GDM1 (cell line): ENCODE data around the gene FAM161B.
"Not testable (repeated sequence)": the region's sequence is repeated elsewhere in the genome, so short reads cannot be mapped to it uniquely, and the experiment has no call there.

Experiments used
- DNase-seq: peaks from one replicate; lab custom pipeline; 2025; lab: John Stamatoyannopoulos, UW

The FAM161B gene

DNA sequence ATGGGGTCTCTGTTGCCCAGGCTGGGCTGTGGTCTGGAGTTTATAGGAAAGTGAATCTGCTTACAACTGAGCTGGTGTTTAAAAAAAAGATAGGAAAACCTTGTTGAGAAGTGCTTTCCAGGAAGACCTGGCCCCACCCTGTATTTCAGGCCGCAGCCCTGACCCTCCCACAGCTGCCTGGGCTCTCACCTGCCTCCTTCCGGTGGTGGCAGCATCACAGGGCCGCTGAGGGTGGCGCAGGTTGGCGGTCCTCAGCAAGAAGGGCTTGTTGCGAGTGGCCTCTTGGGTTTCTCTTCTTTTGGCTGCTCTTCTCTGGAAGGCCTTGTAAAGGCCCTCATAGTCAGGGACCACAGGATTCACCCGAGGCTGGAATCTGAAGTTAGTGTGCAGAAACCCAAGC is 7.7 kb downstream of the FAM161B start:
- no peak for DNase-seq

DNA sequence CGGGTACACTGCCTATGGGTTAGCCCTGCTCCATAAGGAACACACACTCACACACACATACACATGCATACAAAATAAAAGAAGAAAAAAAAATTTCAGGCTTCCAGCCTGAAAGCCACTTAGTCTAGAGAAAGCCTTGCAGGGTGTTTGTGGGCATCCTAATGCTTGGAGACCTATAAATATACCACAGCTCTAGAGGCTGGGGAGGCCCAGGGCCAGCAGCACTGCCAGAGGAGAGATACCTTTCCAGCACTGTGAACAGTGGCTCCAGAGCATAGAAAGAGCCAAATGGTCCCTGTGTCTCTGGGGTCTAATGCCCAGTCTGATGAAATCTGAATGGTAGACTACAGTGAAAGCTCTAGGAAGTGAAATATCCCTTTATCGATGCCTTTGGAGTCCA is 12.9 kb downstream of the FAM161B start:
- no peak for DNase-seq

DNA sequence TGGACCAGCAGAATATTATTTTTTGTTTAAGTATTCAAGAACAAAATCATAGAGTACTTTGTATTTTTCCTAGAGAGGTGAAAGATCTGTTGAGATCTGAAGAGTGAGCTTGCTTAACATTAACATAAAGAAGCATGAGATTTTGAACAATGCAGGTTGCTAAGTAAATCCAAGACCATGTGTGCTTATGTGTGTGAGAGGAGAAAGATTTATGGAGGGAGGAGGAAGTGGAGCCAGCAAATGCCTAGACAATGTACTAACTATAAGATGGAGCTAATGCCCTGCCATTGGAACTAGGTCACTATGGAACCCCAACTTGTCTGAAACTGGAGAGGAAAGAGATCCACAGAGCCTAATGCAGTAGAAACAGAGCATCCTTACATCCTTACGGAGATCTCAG is 13.3 kb downstream of the FAM161B start:
- DNase-seq: no peak

DNA sequence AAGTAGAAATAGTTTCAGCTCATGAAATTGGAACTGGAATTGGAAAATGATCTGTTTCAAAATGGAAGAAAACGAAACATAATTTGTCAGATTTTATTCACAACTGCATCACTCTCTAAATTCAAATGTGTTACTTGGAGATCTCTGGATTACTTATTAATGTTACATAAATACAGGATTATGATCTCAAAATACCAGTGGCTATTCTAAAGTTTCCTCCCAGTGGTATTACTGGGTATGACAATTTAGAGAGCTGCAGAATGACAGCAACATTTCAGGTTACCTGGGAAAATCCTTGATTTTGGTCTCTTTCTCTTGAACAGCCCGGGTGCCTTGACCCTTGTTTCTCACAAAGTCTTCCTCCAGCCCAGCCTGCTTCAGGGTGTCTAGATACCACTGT is 14.2 kb downstream of the FAM161B start:
- no peak for DNase-seq

DNA sequence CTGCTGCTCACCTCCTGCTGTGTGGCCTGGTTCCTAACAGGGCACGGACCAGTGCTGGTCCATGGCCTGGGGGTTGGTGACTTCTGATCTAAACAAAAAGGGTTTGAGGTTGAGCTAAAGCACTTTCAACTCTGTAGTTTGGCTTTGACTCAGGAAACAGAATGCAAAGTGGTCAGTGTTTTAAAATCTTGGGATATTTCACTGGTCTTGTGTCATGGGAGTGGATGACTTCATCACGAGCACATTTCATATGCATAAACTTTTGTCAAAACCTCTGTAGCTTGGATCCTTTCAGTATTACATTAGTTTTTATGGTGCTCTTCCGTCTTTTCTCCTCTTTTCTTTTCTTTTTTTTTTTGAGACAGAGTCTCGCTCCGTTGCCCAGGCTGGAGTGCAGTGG is 25.6 kb downstream of the FAM161B start:
- no peak for DNase-seq

DNA sequence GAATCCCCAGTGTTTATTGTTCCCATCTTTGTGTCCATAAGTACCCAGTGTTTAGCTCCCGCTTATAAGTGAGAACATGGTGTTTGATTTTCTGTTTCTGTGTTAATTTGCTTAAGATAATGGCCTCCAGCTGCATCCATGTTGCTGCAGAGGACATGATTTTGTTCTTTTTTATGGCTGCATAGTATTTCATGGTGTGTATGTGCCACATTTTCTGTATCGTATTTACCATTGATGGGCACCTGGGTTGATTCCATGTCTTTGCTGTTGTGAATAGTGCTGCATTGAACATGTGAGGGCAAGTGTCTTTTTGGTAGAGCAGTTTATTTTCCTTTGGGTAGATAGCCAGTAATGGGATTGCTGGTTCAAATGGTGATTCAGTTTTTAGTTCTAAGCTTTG is 30.4 kb downstream of the FAM161B start:
- DNase-seq: not testable (repeated sequence)

DNA sequence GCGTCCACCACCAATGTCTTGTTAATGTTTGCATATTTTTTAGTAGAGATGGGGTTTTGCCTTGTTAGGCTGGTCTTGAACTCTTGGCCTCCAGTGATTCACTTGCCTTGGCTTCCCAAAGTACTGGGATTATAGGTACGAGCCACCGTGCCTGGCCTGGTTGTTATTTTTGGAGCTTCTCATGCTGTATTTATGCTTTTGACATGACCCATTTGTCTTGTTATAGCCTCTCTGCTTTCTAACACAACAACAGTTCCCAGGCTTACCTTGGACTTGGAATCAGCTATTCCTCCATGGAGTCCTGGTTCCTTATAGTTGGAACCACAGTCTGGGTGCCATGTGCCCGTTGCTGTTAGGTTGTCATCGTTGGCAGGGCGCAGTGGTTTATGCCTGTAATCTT is 33.6 kb downstream of the FAM161B start:
- DNase-seq: no peak

DNA sequence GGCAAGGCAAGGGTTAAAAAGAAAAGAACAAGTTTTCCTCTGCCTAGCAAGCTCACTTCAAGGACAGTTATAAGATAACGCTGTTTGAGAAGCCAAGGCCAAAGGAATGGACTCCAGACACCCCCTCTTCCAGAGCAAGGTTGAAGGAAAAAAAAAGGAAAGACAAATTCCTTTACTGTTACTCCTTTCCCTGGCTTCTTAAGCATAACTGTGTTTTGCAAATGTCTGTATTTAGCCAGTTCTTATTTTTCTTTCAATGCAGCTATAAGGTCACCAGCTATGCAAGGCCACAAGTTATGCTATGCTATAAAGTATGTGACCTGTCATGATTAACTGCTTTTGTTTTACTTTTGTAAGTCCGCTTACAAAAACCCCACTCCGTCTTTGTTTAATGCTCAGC is 36.6 kb downstream of the FAM161B start:
- no peak for DNase-seq

DNA sequence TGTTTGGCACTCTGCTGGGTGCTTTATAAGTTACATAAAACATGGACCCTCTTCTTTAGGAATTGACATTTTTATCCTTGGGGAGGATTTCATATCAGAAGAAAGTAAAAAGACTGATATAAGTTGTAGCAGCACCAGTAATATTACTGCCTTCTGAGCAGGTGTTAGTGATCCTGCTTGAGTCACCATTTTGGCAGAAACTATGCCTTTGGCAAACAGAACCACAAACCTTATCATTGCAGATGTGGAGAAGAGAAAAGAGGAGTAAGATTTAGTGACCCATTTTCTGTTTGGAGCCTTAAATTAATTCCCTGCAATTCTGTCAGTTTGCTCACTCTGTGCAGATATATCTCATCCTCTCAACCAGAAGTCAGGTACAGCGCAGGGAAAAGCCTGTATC is 40.2 kb downstream of the FAM161B start:
- DNase-seq: no peak

DNA sequence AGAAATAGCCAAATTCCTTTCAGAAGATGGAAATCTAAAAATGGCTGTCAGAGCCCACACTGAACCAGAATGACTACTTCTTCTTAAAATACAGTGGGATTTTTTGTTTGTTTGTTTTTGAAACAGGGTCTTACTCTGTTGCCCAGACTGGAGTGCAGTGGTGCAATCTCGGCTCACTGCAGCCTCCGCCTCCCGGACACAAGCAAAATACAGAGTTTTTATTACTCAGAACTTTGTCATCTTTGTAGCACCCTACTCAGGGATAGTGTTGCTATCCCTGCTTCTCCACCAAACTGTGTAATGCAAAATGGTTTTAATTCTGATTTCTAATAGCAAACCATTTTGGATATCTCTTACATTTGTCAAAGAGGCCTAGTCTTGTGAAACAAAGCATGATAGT is 46.9 kb downstream of the FAM161B start:
- no peak for DNase-seq

DNA sequence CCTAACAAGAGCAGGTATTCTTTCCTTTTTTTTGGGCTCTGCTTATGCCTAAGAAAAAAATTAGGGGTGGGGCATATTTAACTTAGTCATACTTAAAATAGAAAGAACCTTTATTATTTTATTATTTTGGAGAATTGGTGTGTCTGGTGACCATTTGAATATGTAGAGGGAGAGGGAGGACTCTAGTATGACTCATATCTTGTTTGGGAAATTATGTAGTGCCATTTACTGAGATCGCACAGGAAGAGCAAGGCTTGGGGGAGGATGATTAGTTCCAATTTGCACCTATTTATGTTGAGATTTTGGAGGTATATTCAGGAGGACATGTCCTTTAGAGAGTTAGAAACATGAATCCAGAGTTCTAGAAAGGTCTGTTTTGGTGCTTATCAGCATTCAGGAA is 53.4 kb downstream of the FAM161B start:
- DNase-seq: no peak

DNA sequence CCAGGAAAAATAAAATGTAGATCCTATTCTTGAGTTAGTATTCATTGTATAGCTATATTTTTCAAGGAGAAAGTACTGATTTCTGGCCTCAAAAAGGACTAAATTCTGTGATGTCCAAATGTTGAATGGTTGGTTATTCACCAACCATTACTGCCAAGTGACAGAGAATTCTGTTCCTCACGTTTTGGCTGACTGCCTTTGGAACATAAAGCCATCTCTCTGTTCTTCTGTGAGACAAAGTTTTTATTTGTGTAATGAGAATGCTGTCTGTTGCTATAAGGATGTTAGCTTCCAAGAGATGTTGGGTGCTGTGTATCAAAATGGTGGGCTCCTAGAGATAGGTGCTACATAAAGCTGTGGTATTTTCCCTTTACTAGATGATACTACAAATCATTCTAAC is 54.0 kb downstream of the FAM161B start:
- DNase-seq: no peak

DNA sequence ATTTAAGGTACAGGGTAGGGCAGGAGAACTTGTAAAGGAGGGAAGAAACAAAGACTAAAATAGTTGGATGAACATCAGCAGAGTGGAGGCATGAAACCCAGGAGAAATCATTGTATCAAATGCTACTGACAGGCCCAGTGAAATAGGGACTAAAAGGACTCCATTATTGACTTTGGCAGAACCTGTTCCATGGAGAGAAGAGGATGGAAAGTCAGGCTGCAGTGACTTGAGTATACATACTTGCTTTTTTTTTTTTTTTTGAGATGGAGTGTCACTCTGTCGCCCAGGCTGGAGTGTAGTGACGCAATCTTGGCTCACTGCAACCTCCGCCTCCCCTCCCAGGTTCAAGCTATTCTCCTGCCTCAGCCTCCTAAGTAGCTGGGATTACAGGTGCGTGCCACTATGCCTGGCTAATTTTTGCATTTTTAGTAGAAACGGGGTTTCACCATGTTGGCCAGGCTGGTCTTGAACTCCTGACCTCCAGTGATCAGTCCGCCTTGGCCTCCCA is 55.7 kb downstream of the FAM161B start:
- not testable (repeated sequence) for DNase-seq

DNA sequence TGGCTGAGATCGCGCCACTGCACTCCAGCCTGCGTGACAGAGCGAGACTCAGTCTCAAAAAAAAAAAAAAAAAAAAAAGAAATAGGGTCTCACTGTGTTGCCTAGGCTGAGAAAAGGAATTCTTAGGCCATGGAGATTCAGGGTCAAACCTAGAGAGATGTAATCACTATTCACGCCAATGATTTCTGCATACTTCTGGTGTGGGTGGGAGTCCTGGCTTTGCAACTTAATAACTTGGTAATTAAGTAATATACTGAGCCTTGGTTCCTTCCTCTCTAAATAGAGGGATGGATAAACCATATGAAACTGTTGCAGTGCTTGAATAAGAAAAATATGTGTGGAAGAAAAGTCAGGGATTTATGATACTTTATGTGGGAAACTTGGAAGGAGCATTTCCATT is 60.5 kb downstream of the FAM161B start:
- no peak for DNase-seq

DNA sequence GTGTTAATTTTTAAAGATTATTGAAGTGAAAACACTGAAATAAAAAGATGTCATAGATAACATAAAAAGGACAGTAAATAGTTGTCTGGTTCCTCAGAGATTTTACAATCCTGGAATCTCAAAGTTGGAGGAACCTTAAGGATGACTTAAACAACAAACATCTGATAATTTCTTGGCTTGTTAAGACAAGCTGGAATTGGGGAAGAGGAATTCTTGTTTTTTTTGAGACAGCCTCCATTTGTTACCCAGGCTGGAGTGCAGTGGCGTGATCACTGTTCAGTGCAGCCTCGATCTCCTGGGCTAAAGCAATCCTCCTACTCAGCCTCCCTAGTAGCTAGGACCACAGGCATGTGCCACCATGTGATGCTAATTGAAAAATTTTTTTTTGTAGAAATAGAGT is 60.9 kb downstream of the FAM161B start:
- no peak for DNase-seq

DNA sequence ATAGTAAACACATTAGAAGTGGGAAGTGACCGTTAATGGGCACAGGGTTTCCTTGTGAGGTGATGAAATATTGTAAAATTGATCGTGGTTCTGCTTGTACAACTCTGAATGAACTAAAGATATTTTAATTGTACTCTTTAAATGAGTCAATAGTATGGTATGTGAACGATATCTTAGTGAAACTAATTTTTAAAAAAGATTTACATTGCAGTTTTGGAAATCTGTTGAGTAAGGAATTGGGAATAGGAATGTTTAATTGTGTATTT is 61.5 kb downstream of the FAM161B start:
- no peak for DNase-seq

DNA sequence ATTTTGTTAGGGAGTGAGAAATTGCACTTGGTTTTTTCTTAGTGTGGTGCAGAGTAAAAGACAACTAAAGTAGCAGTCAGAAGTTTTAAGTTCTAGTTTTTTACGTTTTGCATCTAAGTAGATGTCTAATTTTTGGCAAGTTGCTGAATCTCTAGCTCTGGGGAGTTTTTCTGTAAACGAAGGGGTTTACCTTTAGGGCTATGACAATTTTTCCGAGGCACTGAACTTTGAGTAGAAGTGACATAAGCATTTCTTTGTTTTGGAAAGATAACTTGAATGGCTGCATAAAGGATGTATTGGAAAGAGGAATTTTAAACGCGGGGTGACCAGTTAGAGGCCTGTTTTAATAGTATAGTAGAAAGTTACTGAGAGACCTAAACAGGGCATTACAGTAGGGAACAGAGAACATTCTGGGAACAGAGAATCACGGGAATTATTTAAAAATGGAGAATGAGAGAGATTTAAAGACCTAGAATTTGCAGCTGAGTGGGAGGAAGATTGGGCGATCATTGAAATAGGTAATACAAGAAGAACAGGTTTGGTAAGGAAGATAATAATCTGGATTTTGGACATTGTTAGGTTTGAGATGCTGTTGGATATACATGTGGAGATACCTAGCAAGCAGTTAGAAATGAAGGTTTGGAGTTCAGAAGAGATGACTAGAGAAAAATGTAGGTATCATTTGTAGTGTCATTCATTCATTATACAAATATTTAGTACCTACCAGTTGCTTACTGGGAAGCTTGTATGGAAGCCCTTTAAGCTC is 62.0 kb downstream of the FAM161B start:
- no peak for DNase-seq

DNA sequence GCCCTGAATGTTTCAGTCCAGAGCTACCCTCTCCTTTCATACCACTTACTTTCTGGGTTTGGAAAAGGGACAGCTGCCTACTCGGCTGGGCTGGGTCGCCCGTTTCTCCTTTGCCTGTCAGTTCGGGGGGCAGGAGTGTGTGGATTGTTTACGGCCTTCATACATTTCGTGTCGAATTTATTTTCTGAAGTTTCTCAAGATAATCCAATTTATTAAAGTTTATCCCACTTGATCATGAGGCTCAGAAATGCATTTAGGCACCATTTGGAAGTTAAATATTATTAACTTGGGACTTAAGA is 62.6 kb downstream of the FAM161B start:
- DNase-seq: no peak

DNA sequence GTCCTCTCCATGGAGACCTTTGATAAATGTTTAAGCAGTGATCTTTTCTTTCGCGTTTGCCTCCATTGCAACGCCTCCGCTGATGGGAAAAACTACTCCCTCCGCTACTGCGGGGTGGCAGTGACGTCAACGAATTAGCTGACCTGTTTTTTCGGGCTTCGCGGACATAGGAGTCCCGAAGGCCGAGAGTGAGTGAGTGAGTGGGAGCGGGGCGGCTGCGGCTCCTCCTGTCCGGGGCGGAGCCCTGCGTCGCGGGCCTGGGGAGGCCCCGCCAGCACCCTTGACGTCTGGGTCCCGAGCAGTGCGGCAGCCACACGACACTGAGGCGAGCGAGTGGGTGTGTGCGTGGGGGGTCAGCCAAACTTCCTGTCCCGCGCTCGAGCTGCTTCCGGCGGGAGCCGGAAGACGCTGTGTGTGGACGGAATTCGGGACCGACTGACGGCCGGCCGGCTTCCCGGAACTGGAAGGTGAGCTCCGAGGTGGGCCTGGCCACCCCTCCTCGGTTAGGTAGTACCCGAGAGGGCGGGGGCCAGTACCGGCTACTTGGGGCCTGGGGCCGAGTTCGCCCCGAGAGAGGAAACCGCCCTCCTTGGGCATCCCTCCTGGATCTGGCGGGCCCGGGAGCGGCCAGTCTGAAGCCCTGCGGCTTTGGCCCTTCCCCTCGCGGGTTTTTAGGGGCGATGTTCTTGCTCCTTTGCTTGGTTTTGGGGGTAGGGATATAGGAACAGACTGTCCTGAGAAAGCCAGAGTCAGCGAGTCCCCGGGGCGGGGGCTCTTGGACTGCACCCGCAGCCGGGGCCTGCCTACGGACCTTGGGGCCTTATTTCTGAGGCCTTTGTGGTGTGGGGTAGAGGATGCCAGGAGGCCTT is 63.2 kb downstream of the FAM161B start, which contains the start of gene ZNF410:
Gene ZNF410, plus strand, starts transcription at position 411 of the 869 bp plus-strand sequence. CDS start 5,317 bp downstream, outside the sequence.
- DNase-seq: peak; percentile 88

DNA sequence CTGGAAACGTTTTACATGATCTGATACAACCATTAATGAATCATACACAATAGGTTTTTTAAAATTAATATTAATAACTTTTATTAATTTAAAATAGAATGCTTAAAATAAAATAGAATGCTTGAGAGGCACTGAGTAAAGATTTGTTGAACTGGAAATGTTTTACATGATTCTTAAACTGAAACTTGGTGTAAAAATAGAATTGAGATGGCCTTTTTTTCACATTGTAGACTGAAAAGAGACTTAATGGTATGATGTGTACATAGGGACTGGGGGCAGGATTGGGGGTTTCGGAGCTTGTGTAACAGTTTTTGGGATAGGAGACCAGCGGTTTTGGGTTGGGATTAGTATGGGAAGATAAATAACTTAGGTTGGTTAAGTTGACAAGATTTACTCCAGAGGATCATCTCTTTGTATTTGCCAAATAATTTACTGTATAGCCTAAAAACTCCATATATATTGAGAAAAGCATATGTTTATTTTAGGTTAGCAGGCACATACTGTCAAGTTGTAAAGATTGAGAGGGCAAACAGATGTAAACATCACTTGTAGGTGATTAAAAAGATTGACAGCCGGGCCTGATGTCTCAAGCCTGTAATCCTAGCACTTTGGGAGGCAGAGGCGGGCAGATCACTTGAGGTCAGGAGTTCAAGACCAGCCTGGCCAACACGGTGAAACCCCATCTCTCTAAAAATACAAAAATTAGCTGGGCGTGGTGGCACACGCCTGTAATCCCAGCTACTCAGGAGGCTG is 65.3 kb downstream of the FAM161B start:
- no peak for DNase-seq
